ENCODE measurements around the gene HHIPL2.

DNA sequence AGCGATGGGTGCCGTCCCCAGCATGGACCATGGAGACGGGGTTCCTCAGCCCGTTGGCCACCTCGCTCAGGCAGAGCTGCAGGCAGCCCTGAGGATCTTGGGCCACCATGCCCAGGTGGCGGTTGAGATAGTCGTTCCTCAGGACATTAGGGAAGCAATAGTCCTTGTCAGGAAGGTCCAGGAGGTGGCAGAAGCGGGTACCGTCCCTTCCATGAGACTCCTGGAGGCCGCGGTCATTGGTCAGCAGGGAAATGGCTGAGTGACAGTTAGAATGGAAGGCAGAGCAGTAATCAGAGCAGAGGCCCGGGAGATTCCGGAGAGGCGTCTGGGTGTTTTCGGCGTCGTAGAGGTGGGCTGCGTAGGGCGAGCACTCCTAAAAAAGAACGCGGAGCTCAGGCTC lies 4.1 kb downstream of the HHIPL2 start:
- TF ChIP-seq, protein P1, sequence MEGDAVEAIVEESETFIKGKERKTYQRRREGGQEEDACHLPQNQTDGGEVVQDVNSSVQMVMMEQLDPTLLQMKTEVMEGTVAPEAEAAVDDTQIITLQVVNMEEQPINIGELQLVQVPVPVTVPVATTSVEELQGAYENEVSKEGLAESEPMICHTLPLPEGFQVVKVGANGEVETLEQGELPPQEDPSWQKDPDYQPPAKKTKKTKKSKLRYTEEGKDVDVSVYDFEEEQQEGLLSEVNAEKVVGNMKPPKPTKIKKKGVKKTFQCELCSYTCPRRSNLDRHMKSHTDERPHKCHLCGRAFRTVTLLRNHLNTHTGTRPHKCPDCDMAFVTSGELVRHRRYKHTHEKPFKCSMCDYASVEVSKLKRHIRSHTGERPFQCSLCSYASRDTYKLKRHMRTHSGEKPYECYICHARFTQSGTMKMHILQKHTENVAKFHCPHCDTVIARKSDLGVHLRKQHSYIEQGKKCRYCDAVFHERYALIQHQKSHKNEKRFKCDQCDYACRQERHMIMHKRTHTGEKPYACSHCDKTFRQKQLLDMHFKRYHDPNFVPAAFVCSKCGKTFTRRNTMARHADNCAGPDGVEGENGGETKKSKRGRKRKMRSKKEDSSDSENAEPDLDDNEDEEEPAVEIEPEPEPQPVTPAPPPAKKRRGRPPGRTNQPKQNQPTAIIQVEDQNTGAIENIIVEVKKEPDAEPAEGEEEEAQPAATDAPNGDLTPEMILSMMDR (IDR thresholded peaks at IDR 0.05 in 8 of 11, conservative IDR thresholded peaks at IDR 0.05 in 3 of 11): no peak
- no peak for TF ChIP-seq POLR2A (IDR thresholded peaks at IDR 0.05)
- TF ChIP-seq POLR2AphosphoS5 (IDR thresholded peaks at IDR 0.05): no peak
